ENCODE data around the gene SLC7A8. TPM values are rescaled to one million over a fixed set of nuclear protein-coding genes. Genes with fewer than 3 reads are reported as not detected.
A peak's percentile ranks its signal among the peaks of the same experiment; 100 is the strongest.

The SLC7A8 gene
- total and polyA plus RNA-seq, 2 donors (not counting 1 experiment from before 2014, with no cell fraction given): 0.25 to 1.1 TPM

DNA sequence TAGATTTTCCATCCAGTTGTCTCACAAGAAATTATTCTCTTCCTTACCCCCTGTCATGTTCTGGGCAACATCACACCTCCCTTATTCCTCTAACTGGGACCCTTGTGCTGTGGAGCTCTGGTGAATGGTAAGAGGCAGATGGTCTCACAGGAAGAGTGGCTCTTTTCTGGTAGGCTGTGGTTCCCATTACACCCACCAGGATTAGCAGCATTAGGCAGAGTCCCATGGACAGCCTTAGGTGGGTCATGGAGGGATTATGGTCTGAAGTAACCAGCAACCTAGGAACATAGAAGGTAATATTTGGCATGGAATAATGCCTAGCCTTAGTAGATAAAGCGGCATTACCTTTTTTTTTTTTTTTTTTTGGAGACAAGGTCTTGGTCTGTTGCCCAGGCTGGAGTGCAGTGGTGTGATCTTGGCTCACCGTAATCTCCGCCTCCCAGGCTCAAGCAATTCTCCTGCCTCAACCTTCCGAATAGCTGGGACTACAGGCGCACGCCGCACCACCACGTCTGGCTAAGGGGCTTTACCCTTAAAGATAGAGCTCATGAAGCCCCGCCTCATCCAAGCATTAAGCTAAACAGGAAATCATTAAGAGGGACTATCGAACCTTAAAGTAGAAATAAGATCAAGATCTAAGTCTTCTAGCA lies 84.1 kb downstream of the SLC7A8 start:
- H3K27me3 Mint-ChIP-seq: no peaks in the 10 kb centered on the region
- Histone ChIP-seq H3K4me2 (replicated peaks; ENCODE audit: low read depth, low read length, poor library complexity, severe bottlenecking) (no peak overlapping the region), H3K9me3 (ENCODE audit: control extremely low read depth in 1 of 3, control insufficient read depth in 2 of 3, insufficient read depth in 1 of 3, low read length in 2 of 3) (no peaks in the 10 kb centered on the region), H3K79me2 (ENCODE audit: control insufficient read depth, insufficient read depth, low read length) (peaks cover 51% of the 10 kb centered on the region), H2AFZ (ENCODE audit: insufficient read depth, low read depth, low read length, poor library complexity, severe bottlenecking) (no peak overlapping the region), H3K9ac (ENCODE audit: low read length) (no peak overlapping the region), H3K27ac (ENCODE audit: low read length in 2 of 2) (no peak overlapping the region), H4K20me1 (ENCODE audit: control insufficient read depth, insufficient read depth, low read length, poor library complexity, severe bottlenecking) (peaks cover 8% of the 10 kb centered on the region), H3K27me3 (replicated peaks in 1 of 4; ENCODE audit: control extremely low read depth in 1 of 4, control insufficient read depth in 3 of 4, insufficient read depth in 4 of 4, low read length in 3 of 4) (no peaks in the 10 kb centered on the region), H3K4me3 (ENCODE audit: control extremely low read depth in 1 of 5, extremely low read depth in 1 of 5, insufficient read depth in 1 of 5, low read depth in 2 of 5, low read length in 4 of 5) (no peak overlapping the region), H3K4me1 (ENCODE audit: control insufficient read depth in 2 of 2, insufficient read depth in 2 of 2, low read length in 2 of 2) (peaks cover 7 to 12% of the 10 kb centered on the region in 2 donors), H3K36me3 (replicated peaks in 1 of 2; ENCODE audit: control extremely low read depth in 1 of 2, control insufficient read depth in 1 of 2, extremely low read depth in 1 of 2, insufficient read depth in 2 of 2, low read length in 1 of 2) (peaks cover 5 to 25% of the 10 kb centered on the region in 2 experiments)
- H3K4me3 Mint-ChIP-seq: no peak overlapping the region
- ChIA-PET POLR2A (no interaction called here), CTCF (interaction anchor here (0.6 to 0.8 kb wide), 2 partner anchors 22 to 172 kb away, joined by 3 to 5 read pairs; no protein-coding TSS in a partner anchor)
- 100% methylated on average over 4 of the region's 10 CpGs for WGBS (ENCODE audit: insufficient coverage)
- H3K9me3 Mint-ChIP-seq (ENCODE audit: insufficient read depth): no peaks in the 10 kb centered on the region
- intact Hi-C loops (cut with micrococcal nuclease): loop anchor here (10.0 kb wide), 4 partner anchors 455 to 1835 kb away; partner anchors contain the start of genes EMC9, HNRNPC, PSME2 and RNF31
- ATAC-seq (ENCODE audit: low read depth): no peak
- no peak overlapping the region for H3K27ac Mint-ChIP-seq
- H3K4me1 Mint-ChIP-seq: peaks cover 20% of the 10 kb centered on the region
- no peak for DNase-seq
- no peak for TF ChIP-seq EZH2 (IDR thresholded peaks at IDR 0.05; ENCODE audit: borderline replicate concordance, insufficient read depth, low read depth, low read length, poor library complexity, severe bottlenecking)
- TF ChIP-seq, protein P1, sequence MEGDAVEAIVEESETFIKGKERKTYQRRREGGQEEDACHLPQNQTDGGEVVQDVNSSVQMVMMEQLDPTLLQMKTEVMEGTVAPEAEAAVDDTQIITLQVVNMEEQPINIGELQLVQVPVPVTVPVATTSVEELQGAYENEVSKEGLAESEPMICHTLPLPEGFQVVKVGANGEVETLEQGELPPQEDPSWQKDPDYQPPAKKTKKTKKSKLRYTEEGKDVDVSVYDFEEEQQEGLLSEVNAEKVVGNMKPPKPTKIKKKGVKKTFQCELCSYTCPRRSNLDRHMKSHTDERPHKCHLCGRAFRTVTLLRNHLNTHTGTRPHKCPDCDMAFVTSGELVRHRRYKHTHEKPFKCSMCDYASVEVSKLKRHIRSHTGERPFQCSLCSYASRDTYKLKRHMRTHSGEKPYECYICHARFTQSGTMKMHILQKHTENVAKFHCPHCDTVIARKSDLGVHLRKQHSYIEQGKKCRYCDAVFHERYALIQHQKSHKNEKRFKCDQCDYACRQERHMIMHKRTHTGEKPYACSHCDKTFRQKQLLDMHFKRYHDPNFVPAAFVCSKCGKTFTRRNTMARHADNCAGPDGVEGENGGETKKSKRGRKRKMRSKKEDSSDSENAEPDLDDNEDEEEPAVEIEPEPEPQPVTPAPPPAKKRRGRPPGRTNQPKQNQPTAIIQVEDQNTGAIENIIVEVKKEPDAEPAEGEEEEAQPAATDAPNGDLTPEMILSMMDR (IDR thresholded peaks at IDR 0.05): no peak

DNA sequence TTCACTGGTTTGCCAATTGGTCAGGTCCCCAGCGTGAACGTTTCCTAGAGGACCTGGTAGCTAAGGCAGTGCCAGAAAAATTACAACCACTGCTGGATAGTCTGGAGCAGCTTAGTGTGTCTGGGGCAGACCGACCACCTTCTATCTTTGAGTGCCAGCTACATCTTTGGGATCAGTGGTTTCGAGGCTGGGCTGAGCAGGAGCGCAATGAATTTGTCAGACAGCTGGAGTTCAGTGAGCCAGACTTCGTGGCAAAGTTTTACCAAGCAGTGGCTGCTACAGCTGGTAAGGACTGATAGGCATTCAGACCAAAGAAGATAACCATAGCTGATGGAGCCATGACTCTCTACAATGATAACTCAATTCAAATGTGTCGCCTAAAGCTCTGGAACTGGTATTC lies 85.7 kb downstream of the SLC7A8 start:
- Histone ChIP-seq H3K36me3 (replicated peaks in 1 of 2; ENCODE audit: control extremely low read depth in 1 of 2, control insufficient read depth in 1 of 2, extremely low read depth in 1 of 2, insufficient read depth in 2 of 2, low read length in 1 of 2) (peaks cover 5 to 31% of the 10 kb centered on the region in 2 experiments), H3K4me3 (ENCODE audit: control extremely low read depth in 1 of 5, extremely low read depth in 1 of 5, insufficient read depth in 1 of 5, low read depth in 2 of 5, low read length in 4 of 5) (no peak overlapping the region), H3K9ac (ENCODE audit: low read length) (no peak overlapping the region), H3K79me2 (ENCODE audit: control insufficient read depth, insufficient read depth, low read length) (peaks cover 67% of the 10 kb centered on the region), H2AFZ (ENCODE audit: insufficient read depth, low read depth, low read length, poor library complexity, severe bottlenecking) (no peak overlapping the region), H3K4me2 (replicated peaks; ENCODE audit: low read depth, low read length, poor library complexity, severe bottlenecking) (no peak overlapping the region), H4K20me1 (ENCODE audit: control insufficient read depth, insufficient read depth, low read length, poor library complexity, severe bottlenecking) (peaks cover 23% of the 10 kb centered on the region), H3K9me3 (ENCODE audit: control extremely low read depth in 1 of 3, control insufficient read depth in 2 of 3, insufficient read depth in 1 of 3, low read length in 2 of 3) (no peaks in the 10 kb centered on the region), H3K4me1 (ENCODE audit: control insufficient read depth in 2 of 2, insufficient read depth in 2 of 2, low read length in 2 of 2) (peaks cover 20 to 24% of the 10 kb centered on the region in 2 donors), H3K27me3 (replicated peaks in 1 of 4; ENCODE audit: control extremely low read depth in 1 of 4, control insufficient read depth in 3 of 4, insufficient read depth in 4 of 4, low read length in 3 of 4) (no peaks in the 10 kb centered on the region), H3K27ac (ENCODE audit: low read length in 2 of 2) (no peak overlapping the region)
- Mint-ChIP-seq H3K27ac (no peak overlapping the region), H3K4me3 (peak overlapping the region; percentile 5), H3K9me3 (ENCODE audit: insufficient read depth) (no peaks in the 10 kb centered on the region), H3K27me3 (no peaks in the 10 kb centered on the region), H3K4me1 (peaks cover 29% of the 10 kb centered on the region)
- TF ChIP-seq, protein P1 (IDR thresholded peaks at IDR 0.05): no peak
- TF ChIP-seq EZH2 (IDR thresholded peaks at IDR 0.05; ENCODE audit: borderline replicate concordance, insufficient read depth, low read depth, low read length, poor library complexity, severe bottlenecking): no peak
- ChIA-PET CTCF (interaction anchor here (0.5 to 1.4 kb wide), 5 partner anchors 21 to 876 kb away, joined by 3 to 10 read pairs (median 4); no protein-coding TSS in a partner anchor), POLR2A (no interaction called here)
- ATAC-seq (ENCODE audit: low read depth): no peak
- 96% methylated on average over 7 of the region's 7 CpGs for WGBS (ENCODE audit: insufficient coverage)
- intact Hi-C loops (cut with micrococcal nuclease): loop anchor here (10.0 kb wide), 4 partner anchors 457 to 1833 kb away; partner anchors contain the start of genes EMC9, HNRNPC, PSME2 and RNF31
- DNase-seq: no peak

Measured in B cell (primary cell).